AG08396 (cell line): ENCODE data around the gene NELFE.
"Not testable (repeated sequence)": the region's sequence is repeated elsewhere in the genome, so short reads cannot be mapped to it uniquely, and the experiment has no call there.

Source experiments
- DNase-seq: peaks from one replicate; pipeline ENCODE4 v3.0.0; 2012; ENCODE audit warnings: low spot score, mixed read lengths

NELFE gene, protein sequence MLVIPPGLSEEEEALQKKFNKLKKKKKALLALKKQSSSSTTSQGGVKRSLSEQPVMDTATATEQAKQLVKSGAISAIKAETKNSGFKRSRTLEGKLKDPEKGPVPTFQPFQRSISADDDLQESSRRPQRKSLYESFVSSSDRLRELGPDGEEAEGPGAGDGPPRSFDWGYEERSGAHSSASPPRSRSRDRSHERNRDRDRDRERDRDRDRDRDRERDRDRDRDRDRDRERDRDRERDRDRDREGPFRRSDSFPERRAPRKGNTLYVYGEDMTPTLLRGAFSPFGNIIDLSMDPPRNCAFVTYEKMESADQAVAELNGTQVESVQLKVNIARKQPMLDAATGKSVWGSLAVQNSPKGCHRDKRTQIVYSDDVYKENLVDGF

DNA sequence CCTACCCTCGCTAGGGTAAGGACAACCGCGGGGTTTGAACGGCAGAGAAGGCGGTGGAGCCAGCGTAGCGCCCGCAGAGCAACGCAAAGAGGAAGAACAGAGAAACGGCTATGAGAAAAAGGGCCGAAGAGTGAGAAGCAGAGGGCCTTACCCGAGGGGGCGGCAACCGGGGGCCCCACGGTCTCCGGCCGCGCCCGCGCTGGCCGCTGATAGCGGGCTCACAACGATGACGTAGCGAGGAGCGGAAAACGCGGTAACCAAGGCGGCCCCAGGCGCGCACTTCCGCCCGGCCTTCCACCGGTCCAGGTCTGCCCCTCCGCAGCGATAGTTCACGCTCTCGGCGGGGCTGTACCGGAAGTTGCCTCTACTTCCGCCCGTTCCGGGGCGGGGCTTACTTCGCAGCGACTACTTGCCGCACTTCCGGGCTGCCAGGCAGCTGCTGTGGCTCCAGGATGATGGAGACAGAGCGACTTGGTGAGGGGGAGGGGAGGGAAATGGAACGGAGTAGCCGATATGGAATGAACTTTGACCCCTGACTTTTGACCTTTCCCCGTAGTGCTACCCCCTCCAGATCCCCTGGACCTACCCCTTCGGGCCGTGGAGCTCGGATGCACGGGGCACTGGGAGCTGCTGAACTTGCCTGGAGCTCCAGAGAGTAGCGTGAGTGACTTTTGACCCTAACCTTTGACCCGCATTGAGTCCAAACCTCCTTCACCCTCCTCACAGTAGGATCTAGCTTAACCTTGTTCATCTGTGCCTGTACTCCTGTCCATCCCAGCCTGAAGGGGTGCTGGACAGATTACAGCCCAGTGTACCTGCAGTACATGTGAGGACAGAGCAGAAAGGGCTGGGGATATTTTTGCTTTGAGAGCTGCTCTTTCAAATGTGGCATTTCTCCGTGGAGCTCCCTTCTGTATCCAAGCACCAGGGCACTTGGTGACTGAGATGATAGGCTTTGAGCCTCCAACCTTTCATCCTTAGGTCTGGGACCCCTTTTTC lies at the start of gene NELFE, which contains the start of gene SKIC2:
NELFE (minus strand) TSS at position 231 of the 999 bp plus-strand sequence. CDS start 525 bp downstream, outside the sequence.
SKIC2 (plus strand) TSS at position 435 of the 999 bp plus-strand sequence; CDS start at position 453, 18 bp downstream.
- peak; percentile 99 for DNase-seq

DNA sequence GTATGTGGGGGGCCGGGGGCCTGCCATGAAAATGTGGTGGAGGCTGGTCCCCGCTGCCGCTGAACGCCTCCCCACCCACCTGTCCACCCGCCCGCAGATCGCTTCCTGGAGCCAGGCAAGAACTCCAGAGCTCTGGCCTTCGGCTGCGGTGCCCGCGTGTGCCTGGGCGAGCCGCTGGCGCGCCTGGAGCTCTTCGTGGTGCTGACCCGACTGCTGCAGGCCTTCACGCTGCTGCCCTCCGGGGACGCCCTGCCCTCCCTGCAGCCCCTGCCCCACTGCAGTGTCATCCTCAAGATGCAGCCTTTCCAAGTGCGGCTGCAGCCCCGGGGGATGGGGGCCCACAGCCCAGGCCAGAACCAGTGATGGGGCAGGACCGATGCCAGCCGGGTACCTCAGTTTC lies 49.3 kb upstream of the NELFE start:
- not testable (repeated sequence) for DNase-seq

DNA sequence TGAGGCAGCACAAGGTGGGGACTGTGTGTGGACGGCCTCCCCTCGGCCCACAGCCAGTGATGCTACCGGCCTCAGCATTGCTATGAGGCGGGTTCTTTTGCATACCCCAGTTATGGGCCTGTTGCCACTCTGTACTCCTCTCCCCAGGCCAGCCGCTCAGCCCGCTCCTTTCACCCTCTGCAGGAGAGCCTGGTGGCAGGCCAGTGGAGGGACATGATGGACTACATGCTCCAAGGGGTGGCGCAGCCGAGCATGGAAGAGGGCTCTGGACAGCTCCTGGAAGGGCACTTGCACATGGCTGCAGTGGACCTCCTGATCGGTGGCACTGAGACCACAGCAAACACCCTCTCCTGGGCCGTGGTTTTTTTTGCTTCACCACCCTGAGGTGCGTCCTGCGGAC lies 48.3 kb upstream of the NELFE start:
- not testable (repeated sequence) for DNase-seq

DNA sequence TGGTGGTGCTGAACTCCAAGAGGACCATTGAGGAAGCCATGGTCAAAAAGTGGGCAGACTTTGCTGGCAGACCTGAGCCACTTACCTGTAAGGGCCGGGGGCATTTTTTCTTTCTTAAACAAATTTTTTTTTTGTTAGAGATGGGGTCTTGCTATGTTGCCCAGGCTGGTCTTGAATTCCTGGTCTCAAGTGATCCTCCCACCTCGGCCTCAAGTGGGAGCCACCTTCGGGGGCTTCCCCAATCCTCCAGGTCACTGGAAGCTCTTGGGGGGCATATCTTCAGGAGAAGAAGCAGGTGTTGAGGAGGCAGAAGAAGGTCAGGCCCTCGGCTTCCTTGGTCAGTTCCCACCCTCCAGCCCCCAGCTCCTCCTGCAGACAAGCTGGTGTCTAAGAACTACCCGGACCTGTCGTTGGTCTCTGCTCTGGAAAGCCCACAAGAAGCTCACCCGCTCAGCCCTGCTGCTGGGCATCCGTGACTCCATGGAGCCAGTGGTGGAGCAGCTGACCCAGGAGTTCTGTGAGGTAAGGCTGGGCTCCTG lies 47.3 kb upstream of the NELFE start:
- peak; percentile 2 for DNase-seq

DNA sequence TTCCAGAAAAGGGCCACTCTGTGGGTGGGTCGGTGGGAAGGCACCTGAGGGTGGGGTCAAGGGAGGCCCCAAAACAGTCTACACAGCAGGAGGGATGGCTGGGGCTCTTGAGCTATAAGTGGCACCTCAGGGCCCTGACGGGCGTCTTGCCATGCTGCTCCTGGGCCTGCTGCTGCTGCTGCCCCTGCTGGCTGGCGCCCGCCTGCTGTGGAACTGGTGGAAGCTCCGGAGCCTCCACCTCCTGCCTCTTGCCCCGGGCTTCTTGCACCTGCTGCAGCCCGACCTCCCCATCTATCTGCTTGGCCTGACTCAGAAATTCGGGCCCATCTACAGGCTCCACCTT lies 46.7 kb upstream of the NELFE start:
- not testable (repeated sequence) for DNase-seq

DNA sequence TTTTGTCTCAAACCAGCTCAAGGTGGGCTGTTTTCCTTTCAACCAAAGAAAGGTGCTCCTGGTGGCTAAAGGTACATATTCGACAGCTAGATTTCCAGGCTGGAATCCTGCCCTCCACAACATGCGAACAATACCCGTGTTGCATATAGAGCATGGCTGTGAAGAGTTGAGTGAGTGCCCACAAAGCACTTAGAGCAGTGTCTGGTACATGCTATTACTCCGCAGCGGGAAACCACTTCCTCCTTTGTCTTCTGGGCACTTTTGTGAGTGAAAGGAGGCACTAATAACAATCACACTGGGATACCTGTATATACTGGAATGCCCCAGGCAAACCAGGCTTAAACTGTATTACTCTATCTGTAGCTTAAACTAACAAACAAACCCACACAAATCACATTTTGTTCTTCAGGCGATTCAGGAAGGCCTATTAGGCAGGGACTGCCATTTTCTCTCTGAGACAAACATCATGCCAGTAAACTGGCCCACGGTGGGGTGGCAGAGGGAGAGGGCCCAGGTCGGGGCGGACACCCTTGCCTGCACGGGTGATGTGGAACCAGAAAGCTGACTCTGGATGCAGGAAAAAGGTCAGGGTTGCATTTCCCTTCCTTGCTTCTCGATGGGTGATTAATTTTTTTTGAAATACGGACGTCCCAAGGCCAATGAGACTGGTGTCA lies 46.2 kb upstream of the NELFE start:
- not testable (repeated sequence) for DNase-seq

DNA sequence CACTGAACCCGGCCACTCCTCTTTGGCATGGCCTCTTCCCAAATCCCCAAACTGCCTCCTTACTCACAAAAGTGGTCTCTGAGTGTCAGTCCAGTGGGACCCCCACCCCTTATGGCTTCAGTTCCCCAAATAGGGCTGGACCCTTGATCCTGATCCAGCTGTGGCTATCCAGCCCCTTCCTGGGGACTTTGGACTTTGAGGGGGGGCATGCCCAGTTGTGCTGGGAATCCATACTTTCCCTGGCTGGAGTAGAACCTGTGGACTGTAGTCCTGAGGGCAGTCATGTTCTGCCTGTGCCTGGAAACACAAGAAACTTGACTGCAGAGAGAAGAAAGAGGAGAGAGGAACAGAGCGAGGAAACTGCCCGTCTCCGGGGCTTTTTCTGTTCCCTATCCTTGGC lies 45.6 kb upstream of the NELFE start:
- DNase-seq: not testable (repeated sequence)

DNA sequence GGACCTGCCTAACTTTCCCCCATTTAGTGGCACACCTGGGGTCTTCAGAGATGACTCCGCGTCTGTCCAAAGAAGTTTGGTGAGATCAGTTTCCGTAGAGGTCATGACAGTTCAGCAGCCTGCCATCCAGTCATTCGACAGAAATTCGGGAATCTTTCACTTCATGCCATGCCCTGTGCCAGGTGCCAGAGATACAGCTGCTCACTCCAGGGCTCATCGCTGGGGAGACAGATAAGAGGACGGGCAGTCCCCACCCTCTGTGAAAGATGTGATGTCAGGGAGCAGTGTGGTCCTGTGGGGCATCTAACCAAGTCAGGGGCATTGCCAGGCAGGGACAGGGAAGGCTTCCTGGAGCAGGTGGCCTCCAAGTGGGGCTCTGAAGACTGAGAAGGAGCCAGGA lies 44.5 kb upstream of the NELFE start:
- DNase-seq: not testable (repeated sequence)

DNA sequence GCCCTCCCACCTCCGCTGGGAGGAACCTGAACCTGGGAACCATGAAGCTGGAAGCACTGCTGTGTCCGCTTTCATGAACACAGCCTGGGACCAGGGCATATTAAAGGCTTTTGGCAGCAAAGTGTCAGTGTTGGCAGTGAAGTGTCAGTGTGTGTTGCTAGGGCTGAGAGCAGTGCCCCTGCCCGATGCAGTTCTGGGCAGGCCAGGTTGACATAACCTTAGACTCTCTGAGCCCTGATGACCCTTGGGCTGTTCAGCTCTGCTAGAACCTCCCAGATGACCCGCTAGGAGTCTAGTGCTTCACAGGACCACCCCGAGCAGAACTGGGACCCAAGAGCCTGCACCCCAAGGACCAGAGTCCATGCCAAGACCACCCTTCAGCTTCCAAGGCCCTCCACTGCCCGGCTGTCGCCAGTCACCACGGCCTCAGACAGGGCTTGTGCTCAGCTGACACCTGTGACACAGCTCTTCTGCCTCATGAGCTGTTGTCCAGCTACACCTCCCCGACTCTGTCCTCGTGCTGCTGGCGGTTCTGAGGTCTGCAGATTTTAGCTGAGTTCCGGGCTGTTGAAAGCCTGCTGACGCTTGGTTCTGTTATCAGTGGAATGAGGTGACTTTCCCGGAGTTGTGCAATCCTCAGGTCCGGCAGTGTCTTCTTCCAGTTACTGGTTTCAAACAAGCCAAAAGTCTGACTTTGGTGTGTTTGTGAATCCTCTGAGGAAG lies 43.9 kb upstream of the NELFE start:
- not testable (repeated sequence) for DNase-seq

DNA sequence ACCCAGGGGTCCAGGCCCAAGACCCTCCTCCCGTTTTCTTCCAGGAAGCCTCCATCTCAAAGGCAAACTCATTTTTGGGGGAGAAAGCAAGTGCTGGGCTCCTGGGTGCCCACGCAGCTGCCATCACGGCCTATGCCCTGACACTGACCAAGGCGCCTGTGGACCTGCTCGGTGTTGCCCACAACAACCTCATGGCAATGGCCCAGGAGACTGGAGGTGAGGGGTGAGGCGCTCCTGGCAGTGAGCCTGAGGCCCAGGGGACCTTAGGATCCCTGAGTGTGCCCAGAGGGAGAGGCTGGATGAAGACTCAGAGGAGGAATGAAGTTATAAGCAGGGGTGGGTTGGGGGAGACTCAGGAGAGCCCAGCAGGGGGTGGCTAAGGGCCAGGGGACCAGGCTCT lies 37.6 kb upstream of the NELFE start:
- DNase-seq: not testable (repeated sequence)

DNA sequence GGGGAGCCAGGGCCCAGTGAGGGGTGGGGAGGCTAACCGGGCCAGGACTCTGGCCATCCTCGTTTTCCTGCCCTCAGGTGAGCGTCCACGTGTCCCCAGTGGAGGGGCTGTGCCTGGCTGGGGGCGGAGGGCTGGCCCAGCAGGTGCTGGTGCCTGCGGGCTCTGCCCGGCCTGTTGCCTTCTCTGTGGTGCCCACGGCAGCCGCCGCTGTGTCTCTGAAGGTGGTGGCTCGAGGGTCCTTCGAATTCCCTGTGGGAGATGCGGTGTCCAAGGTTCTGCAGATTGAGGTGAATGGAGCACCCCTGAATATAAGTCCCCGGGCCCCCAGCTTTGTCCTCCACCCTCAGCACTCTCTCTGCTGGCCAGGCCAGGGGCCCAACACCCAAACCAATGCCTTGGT lies 35.6 kb upstream of the NELFE start:
- DNase-seq: not testable (repeated sequence)

DNA sequence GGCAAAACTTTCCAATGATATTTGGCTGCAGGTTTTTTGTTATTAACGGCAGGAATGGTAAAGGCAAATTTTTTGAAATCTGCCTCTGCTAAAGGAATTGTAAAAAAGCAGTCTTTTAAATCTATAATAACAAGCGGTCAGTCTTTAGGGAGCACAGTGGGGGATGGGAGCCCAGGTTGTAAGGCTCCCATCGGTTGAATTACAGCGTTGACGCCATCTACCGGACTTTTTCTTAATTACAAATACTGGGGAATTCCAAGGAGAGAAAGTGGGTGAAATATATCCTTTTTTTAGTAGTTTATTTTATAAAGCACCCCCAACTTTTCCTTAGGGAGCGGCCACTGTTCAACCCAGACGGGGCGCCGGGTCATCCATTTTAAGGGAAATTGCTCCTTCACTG lies 30.6 kb upstream of the NELFE start:
- DNase-seq: not testable (repeated sequence)

DNA sequence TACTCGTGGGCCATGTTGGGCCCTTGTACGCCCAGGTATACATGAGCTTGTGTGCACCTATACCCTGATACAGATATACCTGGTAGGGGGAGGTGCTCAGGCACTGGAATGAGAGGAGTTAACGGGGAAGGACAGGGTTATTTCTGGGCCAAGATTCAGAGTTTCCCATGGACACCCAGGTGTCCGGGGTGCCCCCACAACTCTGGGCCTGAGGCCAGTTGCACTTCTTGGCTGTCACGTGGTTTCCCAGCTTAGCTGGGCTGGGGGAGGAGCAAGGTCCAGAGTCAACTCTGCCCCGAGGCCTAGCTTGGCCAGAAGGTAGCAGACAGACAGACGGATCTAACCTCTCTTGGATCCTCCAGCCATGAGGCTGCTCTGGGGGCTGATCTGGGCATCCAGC lies 23.0 kb upstream of the NELFE start, which contains the start of gene C4A:
C4A (plus strand) TSS at position 314 of the 400 bp plus-strand sequence; CDS start at position 365, 51 bp downstream.
- DNase-seq: not testable (repeated sequence)

DNA sequence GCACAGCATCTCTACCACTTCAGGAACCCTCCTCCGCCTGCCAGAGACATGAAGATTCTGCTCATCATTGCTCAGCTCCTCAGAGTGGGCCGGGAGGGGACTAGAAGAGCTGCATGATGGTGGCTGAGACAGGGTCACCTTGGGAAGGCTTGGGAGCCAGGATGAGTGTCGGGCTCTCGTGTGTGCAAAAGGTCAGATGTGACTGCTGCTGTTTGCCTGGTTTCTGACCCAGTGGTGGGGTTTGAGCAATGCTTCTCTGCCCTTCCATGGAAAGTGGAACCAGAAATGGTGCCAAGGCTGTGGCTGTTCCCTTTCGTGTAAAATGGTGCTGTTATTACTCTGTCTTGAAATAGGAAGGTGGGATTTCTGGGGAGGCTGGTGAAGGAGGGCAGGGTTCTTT lies 22.2 kb upstream of the NELFE start:
- not testable (repeated sequence) for DNase-seq

DNA sequence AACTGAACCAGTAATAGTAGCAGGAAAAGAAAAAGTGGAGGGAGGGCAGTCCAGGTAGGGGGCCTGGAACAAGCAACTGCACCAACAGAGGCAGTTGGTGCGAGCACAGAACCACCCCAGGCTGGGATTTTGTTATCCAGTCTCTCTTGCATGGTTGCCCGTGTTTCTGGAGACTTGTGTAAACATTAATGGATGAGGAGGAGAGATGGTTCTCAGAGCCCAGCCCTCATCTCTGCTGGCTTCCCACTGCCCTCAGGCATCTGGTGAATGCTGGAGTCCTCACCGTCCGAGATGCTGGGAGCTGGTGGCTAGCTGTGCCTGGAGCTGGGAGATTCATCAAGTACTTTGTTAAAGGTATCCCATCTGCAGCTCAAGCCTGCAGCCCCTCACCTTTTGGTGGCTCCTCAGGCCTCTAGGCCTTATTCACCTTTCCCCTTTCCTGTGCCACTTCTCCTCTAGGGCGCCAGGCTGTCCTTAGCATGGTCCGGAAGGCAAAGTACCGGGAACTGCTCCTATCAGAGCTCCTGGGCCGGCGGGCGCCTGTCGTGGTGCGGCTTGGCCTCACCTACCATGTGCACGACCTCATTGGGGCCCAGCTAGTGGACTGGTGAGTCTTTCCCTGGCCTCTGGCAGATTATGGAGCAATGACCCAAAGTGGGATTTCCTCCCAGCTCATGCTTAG lies 21.6 kb upstream of the NELFE start:
- DNase-seq: not testable (repeated sequence)

DNA sequence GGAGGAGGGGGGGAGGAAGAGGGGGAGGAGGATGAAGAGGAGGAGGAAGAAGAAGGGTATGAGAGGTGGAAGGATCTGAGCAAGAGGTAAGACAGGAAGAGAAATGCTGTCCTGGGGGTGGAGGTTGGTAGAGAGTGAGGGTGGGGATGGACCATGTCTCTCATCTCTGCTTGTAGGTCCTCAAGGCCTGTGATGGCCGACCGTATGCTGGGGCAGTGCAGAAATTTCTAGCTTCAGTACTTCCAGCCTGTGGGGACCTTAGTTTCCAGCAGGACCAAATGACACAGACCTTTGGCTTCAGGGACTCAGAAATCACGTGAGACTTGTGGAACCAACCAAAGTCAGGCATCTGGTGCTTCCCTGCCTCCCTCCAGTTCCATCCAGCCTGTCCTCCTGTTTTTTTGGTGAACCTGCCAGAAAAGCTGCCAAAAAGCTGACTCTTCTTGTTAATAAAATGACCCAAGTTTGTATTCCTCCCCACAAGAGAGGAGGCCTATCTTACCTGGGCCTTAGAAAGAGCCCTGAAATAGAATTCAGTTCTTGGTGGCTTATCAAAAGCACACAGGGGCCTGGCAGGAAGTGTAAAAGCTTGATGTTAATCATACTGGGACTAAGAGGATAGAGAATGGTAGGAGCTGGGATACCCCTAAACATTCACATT lies 20.6 kb upstream of the NELFE start:
- no peak for DNase-seq

DNA sequence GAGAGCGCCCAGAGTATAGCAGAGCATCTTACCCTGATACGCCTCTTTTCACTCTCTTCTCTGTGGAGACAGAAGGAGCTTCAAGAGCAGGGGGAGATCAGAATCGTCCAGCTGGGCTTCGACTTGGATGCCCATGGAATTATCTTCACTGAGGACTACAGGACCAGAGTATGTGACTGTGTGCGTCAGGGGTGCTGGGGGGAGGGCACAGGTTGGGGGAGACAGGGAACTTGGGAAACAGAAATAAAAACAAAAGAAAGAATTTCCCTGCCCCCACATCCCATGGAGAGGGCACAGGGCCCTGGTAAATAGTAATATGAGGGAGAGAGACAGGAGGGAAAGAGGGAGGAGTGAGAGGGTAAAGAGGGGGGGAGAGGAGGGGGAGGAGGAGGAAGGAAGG lies 20.1 kb upstream of the NELFE start:
- no peak for DNase-seq

DNA sequence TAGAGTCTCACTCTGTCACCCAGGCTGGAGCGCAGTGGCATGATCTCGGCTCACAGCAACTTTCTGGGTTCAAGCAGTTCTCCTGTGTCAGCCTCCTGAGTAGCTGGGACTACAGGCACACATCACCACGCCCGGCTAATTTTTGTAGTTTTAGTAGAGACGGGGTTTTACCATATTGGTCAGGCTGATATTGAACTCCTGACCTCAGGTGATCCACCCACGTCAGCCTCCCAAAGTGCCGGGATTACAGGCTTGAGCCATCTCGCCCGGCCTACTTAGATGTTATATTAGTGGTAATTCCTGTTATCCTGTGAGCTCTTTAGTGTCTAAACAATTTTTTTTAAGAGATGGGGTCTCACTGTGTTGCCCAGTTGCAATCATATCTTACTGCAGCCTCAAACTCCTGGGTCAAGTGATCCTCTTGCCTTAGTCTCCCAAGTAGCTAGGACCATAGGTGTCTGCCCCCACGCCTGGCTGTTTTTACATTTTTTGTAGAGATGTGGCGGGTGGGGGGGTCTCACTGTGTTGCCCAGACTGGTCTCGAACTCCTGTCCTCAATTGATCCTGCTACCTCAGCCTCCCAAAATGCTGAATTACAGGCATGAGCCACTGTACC lies 19.2 kb upstream of the NELFE start:
- DNase-seq: no peak

DNA sequence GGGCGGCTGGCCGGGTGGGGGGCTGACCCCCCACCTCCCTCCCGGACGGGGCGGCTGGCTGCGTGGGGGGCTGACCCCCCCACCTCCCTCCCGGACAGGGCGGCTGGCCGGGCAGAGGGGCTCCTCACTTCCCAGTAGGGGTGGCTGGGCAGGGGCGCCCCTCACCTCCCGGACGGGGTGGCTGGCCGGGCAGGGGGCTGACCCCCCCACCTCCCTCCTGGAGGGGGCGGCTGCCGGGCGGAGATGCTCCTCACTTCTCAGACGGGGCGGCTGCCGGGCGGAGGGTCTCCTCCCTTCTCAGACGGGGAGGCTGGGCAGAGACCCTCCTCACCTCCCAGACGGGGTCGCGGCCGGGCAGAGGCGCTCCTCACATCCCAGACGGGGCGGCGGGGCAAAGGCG lies 17.3 kb upstream of the NELFE start:
- not testable (repeated sequence) for DNase-seq
